Stimulated activated effector memory CD8-positive, alpha-beta T cell treated with anti-CD3 and anti-CD28 coated beads, Interleukin-12 subunit alpha, Interleukin-12 subunit beta, amount 100 ng/mL, for 72 hours (primary cell): ENCODE measurements around the gene EEF2K.

Experiments
- ATAC-seq: fragments of 150-1000 bp; cut with Tn5 transposase; 2 replicates; pipeline ENCODE4 v1.10.0; 2021
- DNase-seq, 2 donors: peaks; one replicate each; pipeline ENCODE4 v3.0.0; 2021 to 2022; ENCODE audit warnings: low spot score in 2 of 2
- H3K27ac Mint-ChIP-seq: one replicate; pipeline ENCODE4 v1.8.0; 2022; ENCODE audit warnings: mild to moderate bottlenecking, mixed read lengths
- H3K36me3 Mint-ChIP-seq: one replicate; pipeline ENCODE4 v1.8.0; 2022; ENCODE audit warnings: mild to moderate bottlenecking, mixed read lengths
- H3K4me1 Mint-ChIP-seq: one replicate; pipeline ENCODE4 v1.8.0; 2022; ENCODE audit warnings: mixed read lengths
- H3K4me3 Mint-ChIP-seq: one replicate; pipeline ENCODE4 v1.8.0; 2022; ENCODE audit warnings: mild to moderate bottlenecking, mixed read lengths
- H3K9me3 Mint-ChIP-seq: one replicate; pipeline ENCODE4 v1.8.0; 2022; ENCODE audit warnings: mixed read lengths

Gene EEF2K

GRCh38 chr16:22317001-22317530 is 111.0 kb downstream of the EEF2K start:
- H3K9me3 Mint-ChIP-seq, result no peaks in the 10 kb centered on the region
- ATAC-seq, result no peak
- peaks cover 96% of the 10 kb centered on the region for H3K36me3 Mint-ChIP-seq
- DNase-seq, result no peak
- no peak overlapping the region for H3K4me3 Mint-ChIP-seq
- H3K27ac Mint-ChIP-seq, result no peak overlapping the region
- H3K4me1 Mint-ChIP-seq, result peaks cover 13% of the 10 kb centered on the region

DNA sequence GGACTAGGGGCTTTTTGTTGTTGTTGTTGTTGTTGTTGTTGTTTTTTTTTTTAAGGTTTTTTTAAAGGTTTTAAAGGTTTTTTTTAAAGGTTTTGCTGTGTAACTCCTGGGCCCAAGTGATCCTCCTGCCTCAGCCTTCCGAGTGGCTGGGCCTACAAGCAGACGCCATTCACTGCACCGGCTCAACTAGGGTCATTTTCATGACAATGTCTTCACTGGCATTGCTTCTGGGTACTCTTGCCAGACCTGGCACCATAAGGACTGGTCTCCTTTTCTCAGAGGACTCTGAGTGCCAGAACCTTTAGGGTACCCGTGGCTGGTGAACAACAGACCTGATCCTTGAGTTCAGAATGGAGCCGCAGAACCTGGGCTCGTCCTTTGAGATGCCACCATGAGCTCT is 111.5 kb downstream of the EEF2K start:
- Mint-ChIP-seq H3K36me3 (peaks cover 96% of the 10 kb centered on the region), H3K9me3 (no peaks in the 10 kb centered on the region), H3K4me1 (peaks cover 13% of the 10 kb centered on the region), H3K4me3 (no peak overlapping the region), H3K27ac (no peak overlapping the region)
- no peak for ATAC-seq
- DNase-seq, result no peak

GRCh38 chr16:22318690-22319358 is 112.7 kb downstream of the EEF2K start:
- peaks cover 96% of the 10 kb centered on the region for H3K36me3 Mint-ChIP-seq
- ATAC-seq, result no peak
- no peak overlapping the region for H3K4me3 Mint-ChIP-seq
- peaks cover 11% of the 10 kb centered on the region for H3K4me1 Mint-ChIP-seq
- H3K27ac Mint-ChIP-seq, result no peak overlapping the region
- H3K9me3 Mint-ChIP-seq, result no peaks in the 10 kb centered on the region
- peak; percentile 54 to 84 for DNase-seq

DNA sequence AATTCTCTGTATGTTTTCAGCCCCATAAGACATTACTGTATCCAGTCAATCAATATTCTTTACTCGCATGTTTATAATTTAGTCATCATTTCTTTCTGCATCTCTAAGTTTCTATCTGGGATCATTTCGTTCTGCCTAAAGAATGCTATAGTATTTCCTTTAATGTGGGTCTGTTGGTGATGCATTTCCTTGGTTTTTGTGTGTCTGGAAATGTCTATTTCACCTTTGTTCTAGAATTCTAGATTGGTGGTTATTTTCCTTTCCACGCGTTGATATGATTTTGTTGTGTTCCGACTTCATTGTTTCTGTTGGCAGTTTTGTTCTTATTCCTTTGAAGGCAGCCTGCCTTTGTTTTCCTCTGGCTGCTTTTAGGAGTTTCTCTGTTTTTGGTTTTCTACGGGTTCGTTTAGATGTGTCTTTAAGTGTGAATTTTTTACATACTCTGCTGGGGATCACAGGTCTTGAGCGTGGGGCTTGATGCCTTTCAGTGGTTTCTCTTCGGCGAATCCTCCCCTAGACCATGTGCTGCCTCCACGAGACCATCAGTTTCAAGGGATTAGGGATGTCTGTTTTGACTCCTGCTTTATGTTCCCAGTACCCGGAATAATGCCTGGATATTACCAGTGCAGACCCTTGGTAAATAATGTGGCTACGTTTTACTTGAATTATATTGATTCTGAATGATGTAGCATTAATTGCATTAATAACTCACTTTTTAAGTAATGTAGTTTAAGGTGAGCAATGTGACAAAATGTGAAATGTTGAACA is 114.7 kb downstream of the EEF2K start:
- Mint-ChIP-seq H3K9me3 (no peaks in the 10 kb centered on the region), H3K36me3 (peaks cover 94% of the 10 kb centered on the region), H3K4me3 (no peak overlapping the region), H3K27ac (no peak overlapping the region), H3K4me1 (peaks cover 18% of the 10 kb centered on the region)
- ATAC-seq (no peak), DNase-seq (no peak)

DNA sequence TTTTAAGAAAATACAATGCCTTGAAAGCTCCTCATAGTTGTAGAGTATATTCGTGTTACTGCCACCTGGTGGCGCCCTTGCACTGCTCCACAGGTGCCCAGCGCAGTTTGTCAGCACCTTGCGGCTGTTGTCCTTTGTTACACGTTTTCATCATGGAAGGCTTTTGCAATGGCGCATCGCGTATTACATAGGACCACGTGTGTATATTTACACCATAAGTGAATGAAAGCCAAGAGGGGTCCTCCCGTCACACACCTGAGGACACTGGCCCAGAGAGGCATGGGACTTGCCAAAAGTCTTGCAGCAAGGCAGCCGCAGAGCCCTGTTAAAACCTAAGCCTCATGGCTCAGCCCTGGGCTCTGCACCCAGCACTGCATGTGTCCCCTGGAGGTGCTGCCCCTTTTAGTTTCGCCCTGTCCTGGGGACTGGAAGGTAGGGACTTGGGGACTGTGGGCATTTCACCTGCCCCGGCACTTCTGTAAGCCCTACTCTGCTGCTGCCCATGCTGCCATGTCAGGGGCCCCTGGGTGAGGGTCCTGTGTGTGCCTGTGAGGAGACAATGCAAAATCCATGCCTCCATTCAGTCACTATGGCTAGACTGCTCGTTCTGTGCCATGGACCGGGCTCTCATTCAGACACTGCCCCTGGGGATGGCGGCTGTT is 115.4 kb downstream of the EEF2K start:
- H3K9me3 Mint-ChIP-seq, result no peaks in the 10 kb centered on the region
- no peak overlapping the region for H3K4me3 Mint-ChIP-seq
- H3K27ac Mint-ChIP-seq, result peak overlapping the region; percentile 43
- peaks cover 90% of the 10 kb centered on the region for H3K36me3 Mint-ChIP-seq
- peaks cover 18% of the 10 kb centered on the region for H3K4me1 Mint-ChIP-seq
- ATAC-seq (peak; percentile 77), DNase-seq (peak; percentile 46 to 75)

- H3K4me1 Mint-ChIP-seq, result peaks cover 18% of the 10 kb centered on the region
- ATAC-seq (no peak), DNase-seq (no peak)
- H3K27ac Mint-ChIP-seq, result peak overlapping the region; percentile 43
- H3K36me3 Mint-ChIP-seq, result peaks cover 90% of the 10 kb centered on the region
- H3K9me3 Mint-ChIP-seq, result no peaks in the 10 kb centered on the region
- no peak overlapping the region for H3K4me3 Mint-ChIP-seq
Measured at GRCh38 chr16:22322021-22322471, 116.0 kb downstream of the EEF2K start.

GRCh38 chr16:22322741-22323140 is 116.7 kb downstream of the EEF2K start:
- no peak for DNase-seq
- H3K36me3 Mint-ChIP-seq, result peaks cover 90% of the 10 kb centered on the region

DNA sequence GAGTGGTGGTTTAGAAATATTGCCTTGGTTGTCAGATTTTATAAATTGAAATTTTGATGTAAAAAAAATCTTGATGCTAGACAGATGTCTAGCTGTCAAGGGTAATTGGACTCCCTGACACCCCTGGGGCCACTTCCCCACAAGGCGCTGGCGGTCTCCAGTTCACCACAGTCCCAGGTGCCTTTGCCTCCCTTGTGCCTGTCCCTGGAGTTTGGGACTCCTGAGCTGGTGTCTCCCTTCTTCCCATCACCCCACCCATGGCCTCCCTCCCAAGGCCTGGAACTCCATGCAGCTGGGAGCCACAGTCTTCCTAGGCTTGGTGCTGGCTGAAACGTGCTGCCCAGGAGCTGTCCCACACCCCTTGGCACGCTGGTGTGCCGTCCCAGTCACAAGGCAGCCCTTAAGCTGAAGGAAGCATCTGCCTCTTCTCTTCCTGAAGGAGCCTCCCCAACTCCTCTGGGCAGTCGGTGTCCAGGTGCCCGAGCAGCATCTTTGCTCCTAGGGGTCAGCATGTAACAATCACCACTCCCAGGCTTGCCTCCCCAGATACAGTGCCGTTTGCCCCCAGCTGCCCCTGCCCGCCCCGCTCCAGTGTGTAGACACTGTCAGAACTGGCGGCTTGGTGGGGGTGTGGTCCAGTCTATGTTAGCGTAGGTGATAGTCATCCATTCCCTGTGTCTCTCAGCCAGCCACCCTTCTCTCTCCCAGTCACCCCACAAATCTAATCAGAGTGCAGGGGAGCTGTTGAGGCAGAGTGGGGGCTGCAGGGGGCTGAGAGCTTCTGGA is 117.3 kb downstream of the EEF2K start:
- no peak overlapping the region for H3K4me3 Mint-ChIP-seq
- H3K27ac Mint-ChIP-seq, result peak overlapping the region; percentile 91
- peaks cover 90% of the 10 kb centered on the region for H3K36me3 Mint-ChIP-seq
- no peaks in the 10 kb centered on the region for H3K9me3 Mint-ChIP-seq
- DNase-seq, result no peak
- peaks cover 28% of the 10 kb centered on the region for H3K4me1 Mint-ChIP-seq
- no peak for ATAC-seq

More at GRCh38 chr16:22322741-22323140, 116.7 kb downstream of the EEF2K start:
- ATAC-seq, result no peak
- peaks cover 23% of the 10 kb centered on the region for H3K4me1 Mint-ChIP-seq
- peak overlapping the region; percentile 43 for H3K27ac Mint-ChIP-seq
- no peak overlapping the region for H3K4me3 Mint-ChIP-seq
- H3K9me3 Mint-ChIP-seq, result no peaks in the 10 kb centered on the region

- no peak for DNase-seq
- Mint-ChIP-seq H3K4me1 (peaks cover 28% of the 10 kb centered on the region), H3K36me3 (peaks cover 90% of the 10 kb centered on the region), H3K4me3 (no peak overlapping the region), H3K27ac (peak overlapping the region; percentile 91), H3K9me3 (no peaks in the 10 kb centered on the region)
- ATAC-seq, result no peak
Measured at GRCh38 chr16:22323959-22324786, 118.1 kb downstream of the EEF2K start.

- Mint-ChIP-seq H3K9me3 (no peaks in the 10 kb centered on the region), H3K36me3 (peaks cover 90% of the 10 kb centered on the region), H3K4me3 (no peak overlapping the region), H3K27ac (peak overlapping the region; percentile 91), H3K4me1 (peaks cover 28% of the 10 kb centered on the region)
- DNase-seq, result no peak
- ATAC-seq, result no peak
Measured at GRCh38 chr16:22324787-22325597, 118.9 kb downstream of the EEF2K start.

- H3K36me3 Mint-ChIP-seq, result peaks cover 90% of the 10 kb centered on the region
- ATAC-seq (no peak), DNase-seq (no peak)
- H3K4me1 Mint-ChIP-seq, result peaks cover 25% of the 10 kb centered on the region
- no peak overlapping the region for H3K4me3 Mint-ChIP-seq
- no peak overlapping the region for H3K27ac Mint-ChIP-seq
- no peaks in the 10 kb centered on the region for H3K9me3 Mint-ChIP-seq
Measured at GRCh38 chr16:22325598-22326368, 119.7 kb downstream of the EEF2K start.

GRCh38 chr16:22326369-22326652 is 120.2 kb downstream of the EEF2K start:
- H3K9me3 Mint-ChIP-seq, result no peaks in the 10 kb centered on the region
- H3K4me1 Mint-ChIP-seq, result peaks cover 20% of the 10 kb centered on the region
- peaks cover 90% of the 10 kb centered on the region for H3K36me3 Mint-ChIP-seq
- peak overlapping the region; percentile 34 for H3K27ac Mint-ChIP-seq
- ATAC-seq, result no peak
- DNase-seq, result no peak
- no peak overlapping the region for H3K4me3 Mint-ChIP-seq

DNA sequence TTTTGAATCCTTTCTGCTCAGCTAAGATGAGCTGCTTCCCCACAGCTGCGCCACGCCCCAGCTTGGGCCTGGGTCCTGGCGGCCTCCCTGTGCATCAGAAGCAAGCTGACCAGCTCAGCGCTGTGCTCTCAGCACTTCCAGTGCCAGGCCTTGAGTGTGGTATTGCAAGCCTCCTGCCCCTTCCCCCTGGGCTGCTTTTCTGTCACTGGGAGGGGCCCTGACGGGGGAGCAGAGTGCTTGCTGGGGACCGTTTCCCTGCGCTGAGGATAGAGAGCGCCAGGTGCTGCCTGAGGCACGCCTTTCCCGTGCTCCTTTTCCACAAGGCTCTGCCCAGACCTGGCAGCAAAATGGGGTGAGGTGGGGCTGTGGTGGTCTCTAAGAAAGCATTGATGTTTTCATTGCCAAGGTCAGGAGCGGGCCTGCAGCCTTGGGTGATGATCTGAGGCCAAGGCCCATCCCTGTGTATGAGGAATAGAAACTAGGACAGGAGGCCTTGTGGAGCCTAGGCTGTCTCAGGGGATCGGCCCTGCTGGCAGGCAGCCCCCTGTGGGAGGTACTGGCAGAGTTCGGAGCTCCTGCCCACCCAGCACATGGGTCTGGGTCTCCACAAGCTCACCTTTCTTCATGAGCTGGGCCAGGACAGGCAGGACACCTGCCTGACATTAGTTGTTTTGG is 120.8 kb downstream of the EEF2K start:
- peak overlapping the region; percentile 34 for H3K27ac Mint-ChIP-seq
- no peaks in the 10 kb centered on the region for H3K9me3 Mint-ChIP-seq
- no peak for DNase-seq
- H3K4me3 Mint-ChIP-seq, result no peak overlapping the region
- H3K36me3 Mint-ChIP-seq, result peaks cover 94% of the 10 kb centered on the region
- ATAC-seq, result no peak
- peaks cover 20% of the 10 kb centered on the region for H3K4me1 Mint-ChIP-seq
